SU-DHL-6 (cell line): ENCODE data around the gene EIF2AK2.

Experiments used
- EZH2phosphoT487 ChIP-seq: fragments of 200-600 bp; sonication (generic), shearing (Covaris generic); conservative IDR thresholded peaks from 2 replicates; pipeline ENCODE4 v1.6.1; 2018; ENCODE audit warnings: mild to moderate bottlenecking, antibody characterized with exemption, low read length, moderate library complexity, mixed read lengths
- TF ChIP-seq, protein P1 (sequence below): fragments of 200-600 bp; sonication (generic); IDR thresholded peaks from one replicate; pipeline ENCODE4 v1.5.1; 2017; ENCODE audit warnings: antibody characterized with exemption, mild to moderate bottlenecking, low read length, moderate library complexity; ENCODE audit not compliant: insufficient read depth, poor library complexity, severe bottlenecking

DNA sequence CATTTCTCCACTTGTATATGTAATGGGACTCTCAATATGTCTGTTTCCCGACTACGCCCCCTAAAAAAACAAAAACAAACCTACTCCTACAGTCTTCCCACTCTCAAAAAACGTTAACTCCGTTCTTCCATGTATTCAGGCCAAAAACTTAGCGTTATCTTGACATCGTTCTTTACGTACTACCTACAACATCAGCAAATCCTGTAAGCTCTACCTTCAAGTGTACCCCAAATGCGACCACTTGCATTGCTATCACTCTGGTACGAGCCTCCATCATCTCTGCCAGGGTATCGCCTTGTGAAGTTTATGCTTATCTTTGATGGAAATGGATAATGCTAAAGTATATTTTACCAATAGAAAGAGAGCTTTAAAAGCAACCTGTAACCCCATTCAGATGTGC, 72.0 kb downstream of the EIF2AK2 start:
- TF ChIP-seq, protein P1, sequence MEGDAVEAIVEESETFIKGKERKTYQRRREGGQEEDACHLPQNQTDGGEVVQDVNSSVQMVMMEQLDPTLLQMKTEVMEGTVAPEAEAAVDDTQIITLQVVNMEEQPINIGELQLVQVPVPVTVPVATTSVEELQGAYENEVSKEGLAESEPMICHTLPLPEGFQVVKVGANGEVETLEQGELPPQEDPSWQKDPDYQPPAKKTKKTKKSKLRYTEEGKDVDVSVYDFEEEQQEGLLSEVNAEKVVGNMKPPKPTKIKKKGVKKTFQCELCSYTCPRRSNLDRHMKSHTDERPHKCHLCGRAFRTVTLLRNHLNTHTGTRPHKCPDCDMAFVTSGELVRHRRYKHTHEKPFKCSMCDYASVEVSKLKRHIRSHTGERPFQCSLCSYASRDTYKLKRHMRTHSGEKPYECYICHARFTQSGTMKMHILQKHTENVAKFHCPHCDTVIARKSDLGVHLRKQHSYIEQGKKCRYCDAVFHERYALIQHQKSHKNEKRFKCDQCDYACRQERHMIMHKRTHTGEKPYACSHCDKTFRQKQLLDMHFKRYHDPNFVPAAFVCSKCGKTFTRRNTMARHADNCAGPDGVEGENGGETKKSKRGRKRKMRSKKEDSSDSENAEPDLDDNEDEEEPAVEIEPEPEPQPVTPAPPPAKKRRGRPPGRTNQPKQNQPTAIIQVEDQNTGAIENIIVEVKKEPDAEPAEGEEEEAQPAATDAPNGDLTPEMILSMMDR: no peak
- no peak for TF ChIP-seq EZH2phosphoT487
